Lower leg skin (tissue), 3 donors: ENCODE measurements around the gene GYG2.
"Not testable (repeated sequence)": the region's sequence is repeated elsewhere in the genome, so short reads cannot be mapped to it uniquely, and the experiment has no call there.

Source experiments
- CTCF ChIP-seq, 3 donors: fragments of 450-650 bp; IDR thresholded peaks; one replicate each; pipeline ENCODE4 v1.5.1; 2016; ENCODE audit warnings: antibody characterized with exemption in 3 of 3, mild to moderate bottlenecking in 3 of 3, moderate library complexity in 2 of 3
- POLR2A ChIP-seq, 2 donors: fragments of 450-650 bp; IDR thresholded peaks; one replicate each; pipeline ENCODE4 v1.6.1; 2016 to 2017; ENCODE audit warnings: antibody characterized with exemption in 2 of 2, mild to moderate bottlenecking in 1 of 2, moderate library complexity in 1 of 2

- TF ChIP-seq CTCF, POLR2A (IDR thresholded peaks at IDR 0.05): not testable (repeated sequence)
These were observed 24.5 kb upstream of the GYG2 start for GRCh38 chrX:2804106-2804843.
